Upper lobe of left lung (tissue), 6 donors: ENCODE measurements around the gene LMLN. TPM values are rescaled to one million over a fixed set of nuclear protein-coding genes. Genes with fewer than 3 reads are reported as not detected.
A peak's percentile ranks its signal among the peaks of the same experiment; 100 is the strongest.

Source experiments
- ATAC-seq, 2 donors: fragments of 200-7000 bp; cut with Tn5 transposase; one replicate each; pipeline ENCODE4 v1.9.1; 2022; ENCODE audit warnings: mild to moderate bottlenecking in 2 of 2, moderate library complexity in 2 of 2; ENCODE audit not compliant: low FRiP score in 2 of 2
- DNase-seq, 2 donors: peaks; one replicate each; pipeline ENCODE4 v3.0.0-alpha.2; 2019 to 2020
- H3K27ac ChIP-seq, 4 donors: fragments of 200-600 bp; sonication (generic); one replicate each; pipeline ENCODE4 v1.5.1; 2016 to 2019
- H3K27me3 ChIP-seq, 4 donors: fragments of 200-600 bp; sonication (generic); one replicate each; pipeline ENCODE4 v1.5.1; 2017 to 2019
- H3K36me3 ChIP-seq, 4 donors: fragments of 200-600 bp; sonication (generic); one replicate each; pipeline ENCODE4 v1.5.1; 2016 to 2019
- H3K4me1 ChIP-seq, 4 donors: fragments of 200-600 bp; sonication (generic); one replicate each; pipeline ENCODE4 v1.5.1; 2018 to 2019
- H3K4me3 ChIP-seq, 4 donors: fragments of 200-600 bp; sonication (generic); one replicate each; pipeline ENCODE4 v1.5.1; 2017 to 2019; ENCODE audit warnings: mild to moderate bottlenecking in 2 of 4, moderate library complexity in 1 of 4
- H3K9me3 ChIP-seq, 4 donors: fragments of 200-600 bp; sonication (generic); one replicate each; pipeline ENCODE4 v1.5.1; 2018 to 2019
- CTCF ChIP-seq, 6 experiments: fragments of 450-650 bp in 4 of 6; fragments of 200-600 bp in 2 of 6; sonication (generic) in 2 of 6; IDR thresholded peaks; one replicate each; pipeline ENCODE4 v1.5.1; 2016 to 2019; ENCODE audit warnings: antibody characterized with exemption in 6 of 6
- EP300 ChIP-seq, 4 donors: sonication (generic); formaldehyde crosslinking; IDR thresholded peaks; one replicate each; pipeline ENCODE4 v1.5.1; 2017; ENCODE audit warnings: antibody characterized with exemption in 4 of 4, control low read depth in 2 of 4
- POLR2A ChIP-seq, 4 donors: fragments of 450-650 bp; IDR thresholded peaks; one replicate each; pipeline ENCODE4 v1.5.1; 2016 to 2017; ENCODE audit warnings: antibody characterized with exemption in 4 of 4, mild to moderate bottlenecking in 2 of 4
- POLR2AphosphoS5 ChIP-seq, 2 donors: sonication (generic); formaldehyde crosslinking; IDR thresholded peaks; one replicate each; pipeline ENCODE4 v1.5.1; 2017; ENCODE audit warnings: antibody characterized with exemption in 2 of 2
- WGBS, 2 donors: methylation state at CpG; one replicate each; pipeline ENCODE4 v1.1.5; 2017 to 2018; 5-methylcytosine and 5-hydroxymethylcytosine counted together
- total RNA-seq, 6 donors: library from RNA; depleted of rRNA in 4 of 6; stranded (reverse); fragments of >200 nt in 4 of 6; gene quantifications; one replicate each; pipeline versions ENCODE4 v1.1.0 to v1.2.1, GENCODE V29; 2016 to 2021
- donor health status: DM: no; HTN: no; CAD: no; lungs with moderate emphysema.
- donor health status: DM: no; HTN: yes; CAD: no; lungs with severe emphysema.

The LMLN gene
- total RNA-seq, 6 donors from 2014 or later, result 4.2 to 11.3 (median 9.0) TPM

DNA sequence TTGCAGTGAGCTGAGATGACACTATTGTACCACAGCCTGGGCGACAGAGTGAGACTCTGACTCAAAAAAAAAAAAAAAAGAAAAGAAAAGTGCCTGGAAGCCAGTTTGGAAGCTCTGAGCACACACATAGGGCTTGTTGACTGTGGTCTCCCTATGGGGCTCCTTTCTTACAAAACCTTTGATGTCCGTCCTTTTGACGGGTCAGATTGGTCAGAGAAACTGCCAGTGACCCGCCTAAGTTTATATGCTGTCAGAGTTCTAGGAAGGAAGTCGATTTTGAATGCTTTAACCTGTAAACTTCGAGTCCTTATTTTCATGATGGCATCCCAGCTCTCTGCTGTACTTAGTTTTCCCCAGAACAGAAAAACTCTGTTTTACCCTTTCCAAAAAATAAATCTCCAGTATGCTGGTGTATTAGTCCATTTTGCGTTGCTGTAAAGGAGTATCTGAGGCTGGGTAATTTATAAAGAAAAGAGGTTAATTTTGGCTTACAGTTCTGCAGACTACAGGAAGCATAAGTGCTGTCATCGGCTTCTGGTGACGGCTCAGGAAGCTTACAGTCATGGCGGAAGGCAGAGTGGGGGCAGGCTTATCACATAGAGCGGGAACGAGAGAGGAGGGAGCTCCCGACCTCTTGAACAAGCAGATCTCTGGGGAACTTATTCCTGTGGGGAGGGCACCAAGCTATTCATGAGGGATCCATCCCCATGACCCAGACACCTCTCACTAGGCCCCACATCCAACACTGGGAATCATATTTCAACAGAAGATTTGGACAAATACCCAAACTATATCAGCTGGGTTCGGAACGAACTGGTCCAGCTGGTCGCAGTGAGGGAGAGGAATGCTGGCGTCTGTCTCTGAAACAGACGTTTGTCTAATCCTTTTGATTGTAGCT, 72.3 kb downstream of the LMLN start:
- H3K27ac ChIP-seq, result no peak overlapping the region
- H3K4me1 ChIP-seq, result no peaks in the 10 kb centered on the region
- 62 to 71% methylated on average over 18 of the region's 18 CpGs for WGBS, 2 donors
- H3K9me3 ChIP-seq, result no peaks in the 10 kb centered on the region
- DNase-seq, result no peak
- TF ChIP-seq CTCF (IDR thresholded peaks at IDR 0.05) (no peak), POLR2A (IDR thresholded peaks at IDR 0.05) (no peak)
- H3K36me3 ChIP-seq, result peaks cover 0 to 7% (median 0%) of the 10 kb centered on the region in 4 donors
- no peak overlapping the region for H3K4me3 ChIP-seq
- ATAC-seq, result no peak
- H3K27me3 ChIP-seq, result no peaks in the 10 kb centered on the region

DNA sequence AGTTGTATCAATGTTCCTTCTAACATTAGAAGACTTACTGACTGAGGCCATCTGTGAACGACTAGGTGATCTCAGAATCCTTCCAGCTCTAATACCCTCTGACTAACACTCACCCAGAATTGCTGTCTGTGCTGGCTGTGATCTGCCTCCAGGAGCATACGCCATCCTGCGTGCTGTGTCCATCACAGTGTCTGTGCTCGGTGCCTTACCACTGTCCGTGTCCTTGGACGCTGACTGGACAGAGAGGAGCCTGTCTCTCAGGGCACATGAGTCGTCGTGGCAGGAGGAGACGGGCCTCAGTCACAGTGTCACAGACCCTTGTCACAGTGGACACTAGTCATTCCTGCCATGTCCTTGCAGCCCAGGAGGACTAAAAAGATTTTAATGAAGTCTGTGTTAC, 83.1 kb downstream of the LMLN start:
- Histone ChIP-seq H3K27me3 (no peaks in the 10 kb centered on the region), H3K4me1 (no peaks in the 10 kb centered on the region), H3K4me3 (no peak overlapping the region), H3K36me3 (peaks cover 0 to 12% (median 0%) of the 10 kb centered on the region in 4 donors), H3K27ac (no peak overlapping the region), H3K9me3 (no peaks in the 10 kb centered on the region)
- 94 to 97% methylated on average over 9 of the region's 9 CpGs for WGBS, 2 donors
- no peak for DNase-seq
- peak in 1 of 2 donors; percentile 11 for ATAC-seq
- TF ChIP-seq EP300 (IDR thresholded peaks at IDR 0.05), result no peak
- TF ChIP-seq POLR2AphosphoS5 (IDR thresholded peaks at IDR 0.05), result no peak
- no peak for TF ChIP-seq CTCF (IDR thresholded peaks at IDR 0.05)
- TF ChIP-seq POLR2A (IDR thresholded peaks at IDR 0.05), result no peak

DNA sequence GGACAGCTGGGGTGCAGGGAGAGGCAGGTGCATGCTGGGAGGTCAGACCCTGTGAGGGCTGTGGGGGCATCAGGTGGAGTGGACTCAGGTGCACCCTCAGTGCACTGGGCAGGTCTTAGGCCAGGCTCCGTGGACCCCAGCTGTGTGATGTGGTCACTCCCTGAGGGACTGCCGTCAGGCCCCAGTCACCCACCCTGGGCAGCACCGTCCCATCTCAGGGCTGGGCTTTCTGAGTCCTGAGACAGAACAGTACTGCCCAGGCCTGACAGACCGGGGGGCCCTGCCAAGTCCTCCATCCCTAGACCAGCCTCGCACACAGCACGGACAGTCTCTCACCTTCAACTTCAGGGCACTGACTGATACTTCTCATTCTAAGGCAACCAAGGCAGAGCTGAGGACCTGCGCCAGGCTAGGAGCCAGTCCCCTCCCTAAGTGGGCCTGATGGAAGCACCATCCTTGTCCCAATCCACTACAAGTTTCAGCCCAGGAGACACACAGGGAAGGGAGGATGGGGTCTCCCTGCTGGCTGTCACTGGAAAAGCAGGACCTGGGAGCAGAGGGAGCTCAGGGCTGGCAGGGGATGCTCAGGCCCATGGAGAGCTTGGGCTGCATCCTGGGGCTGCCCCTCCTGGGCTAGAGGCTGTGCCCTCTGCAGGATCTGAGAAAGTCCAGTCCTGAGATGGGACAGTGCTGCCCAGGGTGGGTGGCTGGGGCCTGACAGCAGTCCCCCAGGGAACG, 86.3 kb downstream of the LMLN start:
- Histone ChIP-seq H3K9me3 (no peaks in the 10 kb centered on the region), H3K4me1 (no peaks in the 10 kb centered on the region), H3K27me3 (no peaks in the 10 kb centered on the region), H3K4me3 (no peak overlapping the region), H3K27ac (no peak overlapping the region), H3K36me3 (no peaks in the 10 kb centered on the region)
- ATAC-seq (no peak), DNase-seq (peak in 1 of 2 donors; percentile 38)
- no peak for TF ChIP-seq CTCF (IDR thresholded peaks at IDR 0.05)
- TF ChIP-seq POLR2A (IDR thresholded peaks at IDR 0.05), result no peak
- TF ChIP-seq POLR2AphosphoS5 (IDR thresholded peaks at IDR 0.05), result no peak
- no peak for TF ChIP-seq EP300 (IDR thresholded peaks at IDR 0.05)
- WGBS, 2 donors, result 90 to 96% methylated on average over 2 to 8 of the region's 8 CpGs

DNA sequence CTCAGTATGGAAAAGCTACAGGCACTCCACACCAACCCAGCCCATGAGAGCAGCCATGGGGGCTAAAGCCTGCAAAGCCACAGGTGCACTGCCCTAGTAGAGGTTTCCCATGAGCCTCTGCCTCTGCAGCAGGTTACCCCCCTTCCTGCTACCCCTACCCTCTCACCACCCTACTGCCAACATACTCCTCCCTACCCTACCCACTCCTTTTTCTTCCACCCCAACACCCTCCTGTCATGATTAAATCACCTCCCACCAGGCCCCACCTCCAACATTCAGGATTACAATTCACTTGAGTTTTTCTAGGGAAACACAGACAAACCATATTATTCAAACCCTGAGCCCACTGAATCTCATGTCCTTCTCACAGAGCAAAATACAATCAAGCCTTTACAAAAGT, 88.4 kb downstream of the LMLN start:
- Histone ChIP-seq H3K36me3 (no peaks in the 10 kb centered on the region), H3K4me1 (no peaks in the 10 kb centered on the region), H3K9me3 (no peaks in the 10 kb centered on the region), H3K4me3 (no peak overlapping the region), H3K27me3 (no peaks in the 10 kb centered on the region), H3K27ac (no peak overlapping the region)
- DNase-seq, result no peak
- TF ChIP-seq POLR2A (IDR thresholded peaks at IDR 0.05), result no peak
- TF ChIP-seq EP300 (IDR thresholded peaks at IDR 0.05), result no peak
- no peak for TF ChIP-seq CTCF (IDR thresholded peaks at IDR 0.05)
- TF ChIP-seq POLR2AphosphoS5 (IDR thresholded peaks at IDR 0.05), result no peak
- ATAC-seq, result no peak
